ENCODE results near the gene FBXO9. TPM values are rescaled to one million over a fixed set of nuclear protein-coding genes. Genes with fewer than 3 reads are reported as not detected.

The FBXO9 gene
- polyA plus RNA-seq, 1 of the 3 experiments (the other 2 are of a cell fraction) = 61.9 TPM

- Histone ChIP-seq H3K27me3 (ENCODE audit: insufficient read depth) (no peaks in the 10 kb centered on the region), H3K4me3 (ENCODE audit: low read depth in 2 of 2, low read length in 1 of 2) (peak overlapping the region; percentile 10 to 50; a peak in 2 of 4 replicates), H3K36me3 (replicated peaks in 1 of 2; ENCODE audit: control insufficient read depth in 1 of 2, insufficient read depth in 2 of 2, low read length in 1 of 2) (peaks cover 0 to 15% of the 10 kb centered on the region in 2 experiments), H3K4me2 (peak overlapping the region; percentile 83), H3K79me2 (ENCODE audit: insufficient read depth) (peaks cover 60% of the 10 kb centered on the region), H3K4me1 (ENCODE audit: control insufficient read depth in 1 of 2, insufficient read depth in 2 of 2, low read depth in 1 of 2, low read length in 1 of 2) (peaks cover 0 to 41% of the 10 kb centered on the region in 2 experiments; a peak in 3 of 4 replicates), H3F3A (replicated peaks; ENCODE audit: insufficient read depth) (peaks cover 35% of the 10 kb centered on the region), H3K9me2 (no peaks in the 10 kb centered on the region), H3K9ac (peak overlapping the region; percentile 89), H4K20me1 (ENCODE audit: insufficient read depth) (no peaks in the 10 kb centered on the region), H3K27ac (ENCODE audit: low read depth in 2 of 2, low read length in 1 of 2) (peak overlapping the region; percentile 77 to 100), H3K9me3 (no peaks in the 10 kb centered on the region), H2AFZ (ENCODE audit: low read depth) (peak overlapping the region; percentile 79)
- CTCF ChIA-PET = interaction anchor here (1.0 kb wide), 1 partner anchor 53 kb away, joined by 3 read pairs; the partner anchor contains the start of gene GSTA4
- WGBS (ENCODE audit: low lambda C conversion rate) = 30% methylated on average over 9 of the region's 9 CpGs
- DNase-seq = no peak
- POLR2A ChIA-PET = no interaction called here
- TF ChIP-seq RCOR1 (IDR thresholded peaks at IDR 0.05; ENCODE audit: low read length) (no peak), POLR2AphosphoS5 (IDR thresholded peaks at IDR 0.05; ENCODE audit: low read depth, low read length) (peak; percentile 51), PBX3 (IDR thresholded peaks at IDR 0.05) (peak; percentile 63), CTCF (IDR thresholded peaks at IDR 0.05) (no peak), FOSL2 (IDR thresholded peaks at IDR 0.05; ENCODE audit: borderline replicate concordance, low read depth) (peak; percentile 94), EP300 (IDR thresholded peaks at IDR 0.05; ENCODE audit: borderline replicate concordance in 1 of 2, low read depth in 1 of 2, low read length in 1 of 2) (peak in 1 of 2 experiments; percentile 65; a peak in 2 of 4 replicates), IRF3 (IDR thresholded peaks at IDR 0.05; ENCODE audit: low read depth, low read length) (no peak), GATA2 (CRISPR knock-in tag; IDR thresholded peaks at IDR 0.05) (no peak), CHD2 (IDR thresholded peaks at IDR 0.05; ENCODE audit: low read length, partially characterized antibody) (no peak), YY1 (IDR thresholded peaks at IDR 0.05; ENCODE audit: low read depth) (no peak), MXI1 (IDR thresholded peaks at IDR 0.05; ENCODE audit: low read depth, low read length) (no peak), FOXJ3 (CRISPR knock-in tag; IDR thresholded peaks at IDR 0.05) (no peak), FOXM1 (IDR thresholded peaks at IDR 0.05; ENCODE audit: low read depth) (no peak), MAX (IDR thresholded peaks at IDR 0.05; ENCODE audit: low read depth) (peak; percentile 46; the same call in 1 of the 2 replicates), SMC3 (IDR thresholded peaks at IDR 0.05; ENCODE audit: low read depth, low read length) (no peak), JUND (IDR thresholded peaks at IDR 0.05) (peak; percentile 88), TEAD4 (IDR thresholded peaks at IDR 0.05; ENCODE audit: borderline replicate concordance, insufficient read depth) (peak; percentile 72; the same call in 1 of the 2 replicates), TAF1 (IDR thresholded peaks at IDR 0.05; ENCODE audit: borderline replicate concordance, low read depth, low read length) (no peak), RFX5 (IDR thresholded peaks at IDR 0.05; ENCODE audit: low read length) (no peak), RAD21 (IDR thresholded peaks at IDR 0.05; ENCODE audit: low read length) (no peak)
- TF ChIP-seq, protein P1, sequence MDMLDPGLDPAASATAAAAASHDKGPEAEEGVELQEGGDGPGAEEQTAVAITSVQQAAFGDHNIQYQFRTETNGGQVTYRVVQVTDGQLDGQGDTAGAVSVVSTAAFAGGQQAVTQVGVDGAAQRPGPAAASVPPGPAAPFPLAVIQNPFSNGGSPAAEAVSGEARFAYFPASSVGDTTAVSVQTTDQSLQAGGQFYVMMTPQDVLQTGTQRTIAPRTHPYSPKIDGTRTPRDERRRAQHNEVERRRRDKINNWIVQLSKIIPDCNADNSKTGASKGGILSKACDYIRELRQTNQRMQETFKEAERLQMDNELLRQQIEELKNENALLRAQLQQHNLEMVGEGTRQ (IDR thresholded peaks at IDR 0.05; ENCODE audit: borderline replicate concordance, low read depth, low read length) = no peak
- TF ChIP-seq, protein P2, sequence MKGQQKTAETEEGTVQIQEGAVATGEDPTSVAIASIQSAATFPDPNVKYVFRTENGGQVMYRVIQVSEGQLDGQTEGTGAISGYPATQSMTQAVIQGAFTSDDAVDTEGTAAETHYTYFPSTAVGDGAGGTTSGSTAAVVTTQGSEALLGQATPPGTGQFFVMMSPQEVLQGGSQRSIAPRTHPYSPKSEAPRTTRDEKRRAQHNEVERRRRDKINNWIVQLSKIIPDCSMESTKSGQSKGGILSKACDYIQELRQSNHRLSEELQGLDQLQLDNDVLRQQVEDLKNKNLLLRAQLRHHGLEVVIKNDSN (IDR thresholded peaks at IDR 0.05; ENCODE audit: borderline replicate concordance, low read depth) = no peak
- TF ChIP-seq, protein P3, sequence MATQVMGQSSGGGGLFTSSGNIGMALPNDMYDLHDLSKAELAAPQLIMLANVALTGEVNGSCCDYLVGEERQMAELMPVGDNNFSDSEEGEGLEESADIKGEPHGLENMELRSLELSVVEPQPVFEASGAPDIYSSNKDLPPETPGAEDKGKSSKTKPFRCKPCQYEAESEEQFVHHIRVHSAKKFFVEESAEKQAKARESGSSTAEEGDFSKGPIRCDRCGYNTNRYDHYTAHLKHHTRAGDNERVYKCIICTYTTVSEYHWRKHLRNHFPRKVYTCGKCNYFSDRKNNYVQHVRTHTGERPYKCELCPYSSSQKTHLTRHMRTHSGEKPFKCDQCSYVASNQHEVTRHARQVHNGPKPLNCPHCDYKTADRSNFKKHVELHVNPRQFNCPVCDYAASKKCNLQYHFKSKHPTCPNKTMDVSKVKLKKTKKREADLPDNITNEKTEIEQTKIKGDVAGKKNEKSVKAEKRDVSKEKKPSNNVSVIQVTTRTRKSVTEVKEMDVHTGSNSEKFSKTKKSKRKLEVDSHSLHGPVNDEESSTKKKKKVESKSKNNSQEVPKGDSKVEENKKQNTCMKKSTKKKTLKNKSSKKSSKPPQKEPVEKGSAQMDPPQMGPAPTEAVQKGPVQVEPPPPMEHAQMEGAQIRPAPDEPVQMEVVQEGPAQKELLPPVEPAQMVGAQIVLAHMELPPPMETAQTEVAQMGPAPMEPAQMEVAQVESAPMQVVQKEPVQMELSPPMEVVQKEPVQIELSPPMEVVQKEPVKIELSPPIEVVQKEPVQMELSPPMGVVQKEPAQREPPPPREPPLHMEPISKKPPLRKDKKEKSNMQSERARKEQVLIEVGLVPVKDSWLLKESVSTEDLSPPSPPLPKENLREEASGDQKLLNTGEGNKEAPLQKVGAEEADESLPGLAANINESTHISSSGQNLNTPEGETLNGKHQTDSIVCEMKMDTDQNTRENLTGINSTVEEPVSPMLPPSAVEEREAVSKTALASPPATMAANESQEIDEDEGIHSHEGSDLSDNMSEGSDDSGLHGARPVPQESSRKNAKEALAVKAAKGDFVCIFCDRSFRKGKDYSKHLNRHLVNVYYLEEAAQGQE (IDR thresholded peaks at IDR 0.05; ENCODE audit: low read depth, low read length) = no peak
These were observed 16.6 kb upstream of the FBXO9 start for GRCh38 chr6:53048431-53049195.

All from SK-N-SH (cell line).